ENCODE data around the gene SMC6. TPM values are rescaled to one million over a fixed set of nuclear protein-coding genes. Genes with fewer than 3 reads are reported as not detected.

SMC6 gene, protein sequence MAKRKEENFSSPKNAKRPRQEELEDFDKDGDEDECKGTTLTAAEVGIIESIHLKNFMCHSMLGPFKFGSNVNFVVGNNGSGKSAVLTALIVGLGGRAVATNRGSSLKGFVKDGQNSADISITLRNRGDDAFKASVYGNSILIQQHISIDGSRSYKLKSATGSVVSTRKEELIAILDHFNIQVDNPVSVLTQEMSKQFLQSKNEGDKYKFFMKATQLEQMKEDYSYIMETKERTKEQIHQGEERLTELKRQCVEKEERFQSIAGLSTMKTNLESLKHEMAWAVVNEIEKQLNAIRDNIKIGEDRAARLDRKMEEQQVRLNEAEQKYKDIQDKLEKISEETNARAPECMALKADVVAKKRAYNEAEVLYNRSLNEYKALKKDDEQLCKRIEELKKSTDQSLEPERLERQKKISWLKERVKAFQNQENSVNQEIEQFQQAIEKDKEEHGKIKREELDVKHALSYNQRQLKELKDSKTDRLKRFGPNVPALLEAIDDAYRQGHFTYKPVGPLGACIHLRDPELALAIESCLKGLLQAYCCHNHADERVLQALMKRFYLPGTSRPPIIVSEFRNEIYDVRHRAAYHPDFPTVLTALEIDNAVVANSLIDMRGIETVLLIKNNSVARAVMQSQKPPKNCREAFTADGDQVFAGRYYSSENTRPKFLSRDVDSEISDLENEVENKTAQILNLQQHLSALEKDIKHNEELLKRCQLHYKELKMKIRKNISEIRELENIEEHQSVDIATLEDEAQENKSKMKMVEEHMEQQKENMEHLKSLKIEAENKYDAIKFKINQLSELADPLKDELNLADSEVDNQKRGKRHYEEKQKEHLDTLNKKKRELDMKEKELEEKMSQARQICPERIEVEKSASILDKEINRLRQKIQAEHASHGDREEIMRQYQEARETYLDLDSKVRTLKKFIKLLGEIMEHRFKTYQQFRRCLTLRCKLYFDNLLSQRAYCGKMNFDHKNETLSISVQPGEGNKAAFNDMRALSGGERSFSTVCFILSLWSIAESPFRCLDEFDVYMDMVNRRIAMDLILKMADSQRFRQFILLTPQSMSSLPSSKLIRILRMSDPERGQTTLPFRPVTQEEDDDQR
- total RNA-seq (ENCODE audit: insufficient read depth, low replicate concordance): 32.7 TPM

DNA sequence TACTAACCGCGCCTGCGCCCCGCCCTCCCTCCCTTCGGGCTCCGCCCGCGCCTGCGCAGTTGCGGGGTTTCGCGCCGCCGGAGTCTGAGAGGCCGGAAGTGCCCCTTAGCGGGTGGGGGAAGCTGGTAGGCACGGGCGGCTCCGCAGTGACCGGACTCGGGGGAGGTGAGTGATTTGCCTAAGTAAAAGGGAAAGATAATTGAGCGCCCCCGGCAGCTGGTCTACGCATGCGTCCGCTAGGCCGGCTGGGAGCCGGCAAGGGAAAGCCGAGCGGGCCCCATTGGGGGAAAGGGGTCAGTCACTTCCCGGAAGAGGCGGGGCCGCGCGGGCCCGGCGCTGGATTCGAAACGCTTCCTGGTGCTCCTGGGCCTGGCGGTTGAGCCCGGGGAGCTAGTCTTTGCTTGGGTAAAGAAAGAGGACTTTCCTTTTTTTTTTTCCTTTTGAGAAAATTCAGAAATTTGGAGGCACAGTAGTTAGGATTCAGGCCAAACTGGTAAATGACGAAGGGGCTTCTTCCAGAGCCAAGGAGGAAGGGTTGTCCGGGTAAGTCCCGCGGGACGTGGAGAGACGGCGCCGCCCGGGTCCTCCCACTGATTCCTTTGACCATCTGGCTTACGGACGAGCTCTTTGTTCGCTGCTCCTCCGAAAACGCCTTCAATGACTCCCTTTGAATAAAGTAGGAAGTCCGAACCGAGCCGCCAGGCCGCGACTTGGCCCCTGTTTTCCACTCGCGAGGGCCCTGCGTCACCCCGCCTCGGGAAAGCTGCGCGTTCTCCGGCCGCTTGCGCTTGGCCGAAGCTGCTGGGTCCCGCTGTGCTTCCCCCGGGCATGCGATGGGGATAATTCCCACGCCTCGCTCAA lies at the start of gene SMC6, which contains the start of gene GEN1:
SMC6 (minus strand) TSS at position 8 of the 861 bp plus-strand sequence. CDS start 7,864 bp downstream, outside the sequence.
GEN1 (plus strand) TSS at position 336 of the 861 bp plus-strand sequence. CDS start 5,806 bp downstream, outside the sequence.
- peak; percentile 93 for DNase-seq (ENCODE audit: low spot score)

DNA sequence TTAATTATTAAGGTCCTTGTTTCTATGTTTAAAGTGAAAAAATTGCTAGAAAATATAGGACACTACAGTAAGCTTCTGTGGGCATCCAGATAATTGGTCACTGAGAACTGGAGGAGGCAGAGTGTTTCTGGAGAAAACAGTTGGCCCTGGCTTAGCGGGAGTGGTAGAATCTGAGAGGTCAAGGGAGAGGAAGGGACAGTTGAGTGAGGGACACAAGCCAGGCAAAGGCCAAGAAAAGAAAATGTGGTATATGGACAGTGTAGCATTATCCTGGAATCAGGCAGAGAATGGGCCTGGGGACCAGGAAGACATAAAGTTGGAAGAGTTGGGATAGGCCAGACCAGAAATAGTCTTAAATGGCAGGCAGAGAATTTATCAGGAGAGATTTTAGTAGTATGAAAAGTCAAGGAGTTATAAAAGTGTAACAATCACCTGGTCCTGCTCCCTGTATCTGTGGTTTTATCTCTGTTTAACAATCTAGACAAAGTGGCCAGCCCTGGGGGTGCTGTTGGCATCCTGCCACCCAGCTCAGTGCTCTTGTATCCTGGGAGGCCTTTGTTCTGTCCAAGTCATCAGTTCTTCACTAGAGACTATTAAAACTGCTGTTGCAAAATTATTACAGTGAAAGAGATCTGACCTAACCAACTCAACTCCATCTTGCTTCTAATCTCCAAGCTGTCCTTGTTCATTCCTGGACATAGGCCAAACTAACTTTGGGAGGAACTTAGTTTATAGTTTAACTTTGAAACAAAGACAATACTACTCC lies 47.3 kb upstream of the SMC6 start:
- DNase-seq (ENCODE audit: low spot score): no peak

DNA sequence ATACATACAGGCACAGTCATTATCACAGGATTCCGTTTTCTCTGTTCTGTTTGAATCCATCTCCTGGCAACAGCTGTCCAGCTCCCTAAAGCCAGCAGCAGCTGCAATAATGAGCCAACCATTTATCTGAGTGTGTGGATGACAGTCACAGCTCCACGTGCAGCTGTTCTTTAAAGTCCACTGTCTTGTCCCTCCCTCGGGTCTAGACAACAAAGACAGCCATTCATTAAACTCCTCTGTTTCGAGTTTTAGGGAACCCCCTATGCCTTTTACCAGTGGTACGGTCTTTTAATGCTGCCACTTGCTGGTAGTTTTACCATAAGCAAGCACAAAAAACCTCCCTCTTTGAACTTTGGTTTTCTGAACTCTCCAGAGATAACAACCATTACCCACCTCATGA lies 46.6 kb upstream of the SMC6 start:
- peak; percentile 53 for DNase-seq (ENCODE audit: low spot score)

DNA sequence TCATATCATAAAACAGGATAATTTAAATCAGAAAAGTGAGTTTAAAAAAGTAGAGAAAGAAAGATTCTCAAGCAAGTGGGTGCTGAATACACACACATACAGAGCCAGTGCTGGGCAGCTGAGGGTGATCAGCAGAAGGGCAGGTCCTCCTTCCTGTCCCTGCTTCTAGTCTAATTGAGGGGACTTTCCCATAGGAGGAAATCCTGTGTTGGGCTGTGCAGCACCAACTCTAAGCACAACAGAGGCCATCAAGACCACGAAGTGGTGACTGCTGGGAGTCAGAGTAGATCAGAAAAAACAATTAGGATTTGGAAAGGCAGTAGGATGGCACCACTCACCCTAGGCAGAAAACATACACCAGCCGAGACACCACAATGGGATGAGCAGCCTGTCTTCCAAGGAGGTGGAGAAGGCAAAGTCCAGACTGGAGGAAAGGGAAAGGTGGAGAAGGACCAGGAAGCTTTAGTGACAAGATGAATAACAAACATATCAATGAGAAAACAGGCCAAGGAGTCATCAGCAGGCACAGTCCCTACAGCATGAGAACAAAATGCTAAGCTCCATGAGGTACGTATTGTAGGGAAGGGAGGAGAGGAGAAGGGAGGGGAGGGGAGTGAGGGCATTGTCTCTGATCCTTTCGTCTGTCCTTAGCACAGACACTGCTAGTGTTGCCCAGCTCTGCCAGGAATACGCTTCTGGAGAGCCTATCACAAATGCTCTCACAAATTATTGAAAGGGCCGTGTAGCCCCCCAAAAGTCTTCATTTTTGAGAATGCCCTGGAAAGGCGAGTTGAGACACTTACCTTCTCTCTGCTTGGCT lies 45.9 kb upstream of the SMC6 start:
- no peak for DNase-seq (ENCODE audit: low spot score)

DNA sequence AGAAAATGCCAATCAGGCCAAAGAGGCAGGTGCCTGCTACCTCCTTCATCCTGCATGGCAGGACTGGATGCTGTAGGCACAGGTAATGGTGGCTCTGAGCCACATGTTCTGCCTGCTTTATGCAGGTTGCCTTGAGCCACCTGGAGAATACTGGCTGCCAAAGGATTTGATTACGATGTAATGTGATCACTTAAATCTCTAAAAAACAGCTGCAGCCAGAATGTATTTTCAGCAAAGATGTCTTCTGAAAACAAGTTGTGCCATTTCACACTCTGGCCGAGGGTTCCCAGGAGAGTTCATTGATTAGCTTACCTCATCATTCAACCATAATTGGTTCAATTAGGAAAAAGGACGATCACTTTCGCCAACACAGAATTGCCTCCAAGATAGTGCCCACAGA lies 44.7 kb upstream of the SMC6 start:
- DNase-seq (ENCODE audit: low spot score): no peak

- no peak for DNase-seq (ENCODE audit: low spot score)
These were observed 41.7 kb upstream of the SMC6 start for GRCh38 chr2:17795309-17795708.

- peak; percentile 55 for DNase-seq (ENCODE audit: low spot score)
These were observed 40.3 kb upstream of the SMC6 start for GRCh38 chr2:17793803-17794354.

DNA sequence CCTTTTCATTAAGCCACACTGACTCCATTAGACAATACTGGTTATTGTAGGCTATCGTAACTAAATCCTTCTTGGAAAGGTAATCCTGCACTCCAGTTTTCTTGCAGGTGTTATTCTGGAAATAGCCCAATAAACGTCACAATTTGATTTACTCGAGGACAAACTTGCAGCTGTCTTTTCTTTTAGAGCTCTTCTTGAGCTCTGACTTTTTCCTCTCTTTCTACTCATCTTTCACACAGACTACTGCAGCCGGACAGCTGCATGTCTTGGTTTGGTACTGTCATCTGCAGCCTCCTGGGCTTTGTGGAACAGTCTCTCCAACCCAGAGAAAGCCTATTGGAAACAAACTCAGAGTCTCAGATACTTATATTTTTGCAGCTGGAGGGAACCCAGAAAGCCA lies 39.7 kb upstream of the SMC6 start:
- DNase-seq (ENCODE audit: low spot score): no peak

GRCh38 chr2:17792515-17792914 lies 38.9 kb upstream of the SMC6 start:
- no peak for DNase-seq (ENCODE audit: low spot score)

- no peak for DNase-seq (ENCODE audit: low spot score)
These were observed 38.2 kb upstream of the SMC6 start for GRCh38 chr2:17791817-17792130.

DNA sequence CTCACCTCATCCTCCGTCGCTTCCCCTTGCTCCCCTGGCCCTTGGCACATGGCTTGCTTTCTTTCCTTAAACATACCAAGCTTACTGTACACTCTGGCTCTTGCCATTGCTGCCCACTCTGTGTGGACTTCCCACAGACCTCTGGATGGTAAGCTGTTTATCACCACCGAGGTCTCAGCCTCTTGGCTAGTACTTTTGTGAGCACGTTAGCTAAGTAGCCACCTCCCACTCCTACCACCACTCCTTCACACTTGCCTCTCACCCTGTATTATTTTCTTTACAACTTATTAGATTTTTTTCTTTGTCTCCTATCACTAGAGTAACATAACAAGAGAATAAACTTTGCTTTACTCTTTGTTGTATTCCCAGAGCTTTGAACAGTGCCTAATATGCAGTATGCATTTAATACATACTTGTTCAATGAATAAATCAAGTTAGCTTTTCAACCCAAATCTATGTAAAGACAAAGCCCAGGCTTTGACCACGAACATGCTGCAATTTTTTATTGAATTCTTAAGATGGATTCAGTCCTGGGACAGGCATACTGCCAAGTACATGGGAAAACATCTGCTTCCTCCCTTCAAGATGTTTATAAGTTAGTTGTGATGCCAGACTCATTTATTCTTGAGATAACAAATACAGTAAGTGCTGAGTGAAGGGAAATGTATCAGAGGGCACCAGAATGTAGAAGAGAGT lies 37.7 kb upstream of the SMC6 start:
- DNase-seq (ENCODE audit: low spot score): peak; percentile 89

DNA sequence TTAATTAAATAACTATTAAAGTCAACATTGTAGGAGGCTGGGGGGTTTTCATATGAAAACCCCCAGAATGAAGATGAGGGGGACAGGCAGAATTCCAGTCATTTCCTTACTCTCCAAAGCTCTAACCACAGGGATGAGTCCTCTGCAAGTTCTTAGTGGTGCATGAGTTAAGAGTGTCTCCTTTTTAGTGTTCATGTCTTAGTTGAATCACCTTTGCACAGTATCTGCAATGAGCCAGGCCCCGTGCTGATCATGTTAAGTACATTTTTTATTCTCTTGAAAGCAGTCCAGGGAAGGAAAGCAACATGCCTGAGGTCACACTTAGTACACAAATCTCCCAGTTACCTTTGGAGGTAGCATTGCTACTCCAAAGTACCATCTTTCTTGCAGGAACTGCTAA lies 36.9 kb upstream of the SMC6 start:
- DNase-seq (ENCODE audit: low spot score): no peak

- no peak for DNase-seq (ENCODE audit: low spot score)
These were observed 35.2 kb upstream of the SMC6 start for GRCh38 chr2:17788773-17789172.

GRCh38 chr2:17786727-17787126 lies 33.1 kb upstream of the SMC6 start:
- no peak for DNase-seq (ENCODE audit: low spot score)

DNA sequence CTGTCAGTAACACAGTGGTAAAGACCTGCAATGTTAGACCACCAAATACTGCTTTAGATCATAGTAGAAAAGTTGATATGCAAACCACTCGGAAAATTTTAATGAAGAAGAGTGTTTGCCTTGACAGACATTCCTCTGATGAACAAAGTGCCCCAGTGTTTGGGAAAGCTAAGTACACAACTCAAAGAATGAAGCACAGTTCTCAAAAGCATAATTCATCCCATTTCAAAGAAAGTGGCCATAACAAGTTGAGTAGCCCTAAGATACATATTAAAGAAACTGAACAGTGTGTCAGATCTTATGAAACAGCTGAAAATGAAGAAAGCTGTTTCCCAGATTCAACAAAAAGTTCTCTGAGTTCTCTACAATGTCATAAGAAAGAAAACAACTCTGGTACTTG lies 27.9 kb upstream of the SMC6 start:
- DNase-seq (ENCODE audit: low spot score): no peak

GRCh38 chr2:17780546-17780945 lies 26.9 kb upstream of the SMC6 start:
- no peak for DNase-seq (ENCODE audit: low spot score)

GRCh38 chr2:17772532-17772931 lies 18.9 kb upstream of the SMC6 start:
- no peak for DNase-seq (ENCODE audit: low spot score)

DNA sequence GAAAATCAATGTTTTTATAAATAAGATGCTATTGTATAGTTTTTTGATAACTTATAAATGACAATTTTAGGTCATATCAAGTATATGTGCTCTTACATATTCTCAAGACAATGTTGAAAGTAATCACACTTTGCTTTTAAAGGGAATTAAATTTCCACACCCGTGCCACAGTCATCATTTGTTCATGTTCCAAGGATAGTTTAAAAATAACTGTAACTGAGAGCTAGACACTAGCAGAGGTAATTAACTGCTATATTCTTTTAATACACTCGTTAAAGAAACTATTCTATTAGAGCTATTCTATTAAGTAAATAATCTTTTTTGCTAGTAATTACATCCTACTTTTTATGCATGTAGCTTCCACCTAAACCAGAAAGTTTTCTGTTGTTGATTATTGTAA lies 18.3 kb upstream of the SMC6 start:
- DNase-seq (ENCODE audit: low spot score): no peak

DNA sequence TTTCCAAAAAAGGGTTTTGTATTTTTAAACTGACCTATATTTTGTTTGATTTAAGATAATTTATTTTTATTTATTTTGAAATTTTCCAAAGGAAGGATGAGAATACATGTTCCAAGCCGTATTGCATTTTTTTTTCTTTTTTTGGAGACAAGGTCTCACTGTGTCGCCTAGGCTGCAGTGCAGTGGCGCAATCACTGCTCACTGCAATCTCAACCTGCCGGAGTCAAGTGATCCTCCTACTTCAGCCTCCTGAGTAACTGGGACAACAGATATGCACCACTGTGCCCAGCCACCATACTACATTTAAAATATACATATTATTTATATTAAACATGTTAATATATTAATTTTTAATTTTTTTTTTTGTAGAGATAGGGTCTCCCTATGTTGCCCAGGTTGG lies 15.3 kb upstream of the SMC6 start:
- DNase-seq (ENCODE audit: low spot score): no peak

All from umbilical cord (tissue), 2 donors.